Stimulated activated CD4-positive, alpha-beta T cell treated with anti-CD3 and anti-CD28 coated beads, Interleukin-2, amount 100 ng/mL, for 24 hours (primary cell): ENCODE measurements around the gene RILPL2.
A peak's percentile ranks its signal among the peaks of the same experiment; 100 is the strongest.
"Not testable (repeated sequence)": the region's sequence is repeated elsewhere in the genome, so short reads cannot be mapped to it uniquely, and the experiment has no call there.

Experiments used
- DNase-seq, 2 donors: peaks; one replicate each; pipeline ENCODE4 v3.0.0-alpha.2; 2020

The RILPL2 gene

DNA sequence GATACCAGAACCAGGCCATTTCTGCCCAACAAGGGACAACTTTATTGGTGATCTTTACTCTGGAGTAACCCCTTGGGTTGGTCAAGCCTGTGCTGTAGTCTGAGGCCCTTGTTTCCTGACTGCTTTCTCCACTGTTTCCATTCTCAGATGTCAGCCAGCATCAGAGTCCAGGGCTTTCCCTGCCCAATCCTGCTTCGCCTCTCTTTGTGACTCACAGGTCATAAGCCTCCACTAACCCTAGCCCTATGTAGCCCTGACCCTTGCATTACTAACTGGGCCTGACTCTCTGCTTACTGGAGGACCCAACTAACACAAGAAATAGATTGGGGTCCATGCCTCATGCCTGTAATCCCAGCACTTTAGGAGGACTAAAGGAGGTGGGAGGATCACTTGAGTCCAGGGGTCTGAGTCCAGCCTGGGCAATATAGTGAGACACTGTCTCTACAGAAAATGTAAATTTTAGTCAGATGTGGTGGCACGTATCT, 12.8 kb upstream of the RILPL2 start:
- DNase-seq: no peak

GRCh38 chr12:123446333-123446713, 9.8 kb upstream of the RILPL2 start:
- no peak for DNase-seq

DNA sequence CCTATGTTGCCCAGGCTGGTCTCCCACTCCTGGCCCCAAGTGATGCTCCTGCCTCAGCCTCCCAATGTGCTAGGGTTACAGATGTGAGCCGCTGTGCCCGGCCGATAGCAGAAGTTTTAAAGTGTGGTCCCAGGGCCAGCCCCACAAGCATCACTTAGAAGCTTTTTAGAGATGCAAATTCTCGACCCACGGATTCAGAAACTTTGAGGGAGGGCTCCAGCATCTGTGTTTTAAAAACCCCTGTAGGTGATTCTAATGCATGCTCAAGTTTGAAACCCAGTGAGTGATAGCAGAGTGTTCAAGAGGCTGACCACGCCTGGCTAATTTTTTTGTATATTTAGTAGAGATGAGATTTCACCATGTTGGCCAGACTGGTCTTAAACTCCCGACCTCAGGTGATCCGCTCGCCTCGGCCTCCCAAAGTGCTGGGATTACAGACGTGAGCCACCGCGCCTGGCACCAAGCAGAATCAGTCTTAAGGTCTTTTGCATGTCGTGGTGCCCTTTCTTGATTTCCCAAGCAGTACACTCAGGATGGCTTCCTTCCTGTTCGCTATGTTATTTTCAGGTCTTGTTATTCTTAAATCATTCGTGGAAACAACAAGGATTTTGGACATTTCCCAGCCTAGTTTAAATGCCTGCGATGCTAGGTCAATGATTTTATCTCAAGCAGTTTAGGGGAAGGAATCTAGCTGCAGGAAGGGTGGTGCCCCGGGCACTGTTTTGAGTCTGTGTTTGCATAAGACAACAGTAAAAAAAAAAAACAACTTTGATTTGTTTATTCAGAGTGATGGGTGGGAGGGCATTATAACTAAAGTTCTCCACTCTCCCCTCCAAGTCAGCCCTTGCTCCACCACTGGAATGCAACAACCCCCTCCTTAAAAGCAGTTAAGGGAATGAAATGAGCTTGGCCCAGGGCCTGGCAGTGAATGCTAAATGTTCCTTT, 9.2 kb upstream of the RILPL2 start:
- no peak for DNase-seq

DNA sequence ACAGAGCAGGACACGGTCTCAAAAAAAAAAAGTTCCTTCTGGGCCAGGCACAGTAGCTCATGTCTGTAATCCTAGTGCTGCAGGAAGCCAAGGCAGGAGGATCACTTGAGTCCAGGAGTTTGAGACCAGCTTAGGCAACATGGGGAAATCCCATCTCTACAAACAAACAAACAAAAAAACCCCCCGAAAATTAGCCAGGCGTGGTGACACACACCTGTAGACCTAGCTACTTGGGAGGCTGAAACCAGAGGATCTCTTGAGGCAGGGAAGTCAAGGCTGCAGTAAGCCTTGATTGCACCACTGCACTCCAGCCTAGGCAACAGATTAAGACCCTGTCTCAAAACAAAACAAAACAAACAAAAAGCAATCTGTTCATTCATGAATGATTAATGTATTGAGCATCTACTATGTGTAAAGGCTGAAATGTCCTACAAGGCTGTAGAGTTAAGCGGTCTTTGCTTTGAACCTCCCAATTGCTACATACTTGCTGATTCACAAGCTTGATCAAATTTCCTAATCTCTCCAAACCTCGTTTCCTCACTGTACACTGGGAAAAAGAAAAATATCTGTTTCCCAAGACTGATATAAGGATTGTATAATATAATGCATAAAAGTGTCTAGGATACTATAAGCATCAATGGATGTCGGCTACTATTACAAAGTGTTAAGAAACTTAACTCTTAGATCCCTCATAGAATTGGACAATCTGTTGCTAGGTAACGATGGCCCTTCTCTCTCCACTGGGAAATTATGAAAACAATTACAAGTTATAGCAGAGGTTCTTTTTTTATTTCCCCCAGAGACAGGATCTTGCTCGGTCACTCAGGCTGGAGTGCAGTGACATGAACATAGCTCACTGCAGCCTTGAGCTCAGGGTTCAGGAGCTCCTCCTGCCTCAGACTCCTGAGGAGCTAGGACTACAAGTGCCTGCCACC, 7.9 kb upstream of the RILPL2 start:
- DNase-seq: no peak

DNA sequence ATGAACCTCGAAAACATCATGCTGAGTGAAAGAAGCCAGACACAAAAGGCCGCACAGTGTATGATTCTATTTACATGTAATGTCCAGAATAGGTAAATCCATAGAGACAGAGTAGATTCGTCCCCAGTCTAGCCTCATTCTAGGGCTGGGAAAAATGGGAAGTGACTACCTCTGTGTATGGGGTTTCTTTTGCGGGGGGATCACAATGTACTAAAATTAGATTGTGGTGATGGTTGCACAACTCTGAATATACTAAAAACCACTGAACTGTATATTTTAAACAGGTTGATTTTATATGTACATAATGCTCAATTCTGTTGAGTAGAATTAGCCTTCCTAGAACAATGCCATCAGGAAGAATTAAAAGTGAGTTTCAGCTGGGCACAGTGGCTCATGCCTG, 6.3 kb upstream of the RILPL2 start:
- no peak for DNase-seq

GRCh38 chr12:123441523-123442164, 5.2 kb upstream of the RILPL2 start:
- no peak for DNase-seq

DNA sequence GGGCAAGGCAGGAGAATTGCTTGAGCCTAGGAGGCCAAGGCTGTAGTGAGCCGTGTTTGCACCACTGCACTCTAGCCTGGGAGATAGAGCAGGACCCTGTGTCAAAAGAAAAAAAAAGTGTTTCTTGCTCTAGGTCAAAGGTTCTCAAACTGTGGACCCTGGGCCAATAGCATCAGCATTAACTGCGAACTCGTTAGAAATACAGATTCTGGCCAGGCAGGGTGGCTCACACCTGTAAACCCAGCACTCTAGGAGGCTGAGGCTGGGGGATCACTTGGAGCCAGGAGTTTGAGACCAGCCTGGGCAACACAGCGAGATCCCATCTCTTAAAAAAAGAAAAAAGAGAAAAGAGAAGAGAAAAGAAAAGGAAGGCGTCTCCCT, 858 bp downstream of the RILPL2 start:
- no peak for DNase-seq

DNA sequence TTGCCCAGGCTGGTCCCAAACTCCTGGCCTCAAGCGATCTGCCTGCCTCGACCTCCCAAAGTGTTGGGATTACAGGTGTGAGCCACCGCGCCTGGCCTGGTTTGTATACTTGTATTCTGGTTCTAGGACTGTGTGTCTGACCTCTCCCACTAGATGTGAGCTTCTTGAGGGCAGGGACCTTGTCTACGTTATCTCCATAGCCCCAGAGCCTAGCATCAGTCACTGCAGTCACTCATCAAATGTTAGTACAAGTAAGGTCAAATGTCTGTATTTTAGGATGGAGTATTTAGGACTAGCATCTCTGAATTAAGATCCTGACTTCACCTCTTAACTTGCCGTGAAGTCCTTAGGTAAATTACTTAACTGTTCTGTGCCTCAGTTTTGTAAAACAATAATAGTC, 2.9 kb downstream of the RILPL2 start:
- DNase-seq: no peak

- DNase-seq: peak; percentile 32 to 50
Observed at GRCh38 chr12:123431951-123432817, 4.3 kb downstream of the RILPL2 start.

DNA sequence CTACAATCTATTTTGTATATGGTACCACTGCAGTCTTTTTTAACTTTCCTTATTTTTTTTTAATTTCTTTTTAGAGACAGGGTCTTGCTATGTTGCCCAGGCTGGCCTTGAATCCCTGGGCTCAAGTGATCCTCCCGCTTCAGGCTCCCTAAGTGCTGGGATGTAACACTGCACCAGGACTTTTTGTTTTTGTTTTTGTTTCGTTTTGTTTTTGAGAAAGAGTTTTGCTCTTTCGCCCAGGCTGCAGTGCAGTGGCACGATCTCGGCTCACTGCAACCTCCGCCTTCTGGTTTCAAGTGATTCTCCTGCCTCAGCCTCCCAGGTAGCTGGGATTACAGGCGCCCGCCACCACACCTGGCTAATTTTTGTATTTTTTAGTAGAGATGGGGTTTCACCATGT, 7.4 kb downstream of the RILPL2 start:
- DNase-seq: not testable (repeated sequence)

- no peak for DNase-seq
Observed at GRCh38 chr12:123428591-123428990, 7.9 kb downstream of the RILPL2 start.

DNA sequence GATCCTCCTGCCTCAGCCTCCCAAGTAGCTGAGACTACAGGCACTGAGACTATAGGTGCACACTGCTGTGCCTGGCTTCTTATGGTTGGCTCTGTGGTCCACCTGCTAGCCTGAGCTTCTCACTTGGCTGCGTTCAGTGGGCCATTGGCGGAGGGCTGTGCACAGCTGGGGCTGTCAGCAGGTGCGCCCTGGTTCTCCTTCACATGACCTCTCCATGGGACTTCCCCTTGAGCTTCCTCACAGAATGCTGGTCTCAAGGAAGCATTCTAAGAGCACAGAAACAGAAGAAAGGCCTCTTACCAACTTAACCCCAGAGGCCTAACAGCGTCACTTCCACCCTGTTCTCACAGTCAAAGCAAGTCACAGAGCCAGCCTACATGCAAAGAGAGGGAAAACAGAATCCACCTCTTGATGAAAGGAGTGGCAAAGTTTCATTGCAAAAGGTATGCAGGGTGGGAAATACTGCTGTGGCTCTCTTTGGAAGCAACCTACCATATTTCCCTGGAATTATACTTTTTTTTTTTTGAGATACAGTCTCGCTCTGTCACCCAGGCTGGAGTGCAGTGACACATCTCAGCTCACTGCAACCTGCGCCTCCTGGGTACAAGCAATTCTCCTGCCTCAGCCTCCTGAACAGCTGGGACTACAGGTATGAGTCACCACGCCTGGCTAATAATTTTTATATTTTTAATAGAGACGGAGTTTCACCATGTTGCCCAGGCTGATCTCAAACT, 9.3 kb downstream of the RILPL2 start:
- DNase-seq: peak in 1 of 2 donors; percentile 27

DNA sequence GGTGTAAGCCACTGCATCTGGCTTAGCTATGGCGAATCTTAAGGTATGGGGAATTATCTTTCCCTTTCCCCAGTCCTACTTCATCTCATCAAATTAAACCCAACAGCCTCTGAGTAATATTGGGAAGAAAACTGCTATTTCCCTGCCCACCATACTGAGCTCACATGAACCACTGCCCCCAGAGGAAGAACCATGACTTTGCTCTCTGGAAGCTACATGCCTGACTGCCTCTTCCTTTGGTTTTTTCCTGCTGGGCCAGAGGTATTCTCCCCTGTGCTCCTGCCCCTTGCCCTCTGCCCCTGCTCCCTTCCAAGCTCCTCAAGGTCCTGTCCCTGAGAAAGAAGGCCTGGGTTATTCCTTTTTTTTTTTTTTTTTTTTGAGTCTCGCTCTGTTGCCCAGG, 15.2 kb downstream of the RILPL2 start:
- no peak for DNase-seq

DNA sequence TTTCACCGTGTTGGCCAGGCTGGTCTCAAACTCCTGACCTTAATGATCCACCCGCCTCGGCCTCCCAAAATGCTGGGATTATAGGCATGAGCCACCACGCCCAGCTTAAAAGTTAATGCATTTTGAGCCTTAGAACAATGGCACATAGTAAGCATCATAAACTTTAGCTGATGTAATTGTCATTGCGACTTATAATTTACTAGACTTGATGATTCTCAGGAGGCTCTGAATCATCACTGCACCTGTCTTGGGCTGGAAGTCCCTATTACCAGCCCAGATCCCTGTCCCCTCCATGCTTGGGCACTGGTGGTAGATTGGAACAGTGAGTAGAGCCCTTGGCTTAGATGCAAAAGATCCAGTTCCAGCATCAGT, 26.5 kb downstream of the RILPL2 start:
- DNase-seq: no peak

DNA sequence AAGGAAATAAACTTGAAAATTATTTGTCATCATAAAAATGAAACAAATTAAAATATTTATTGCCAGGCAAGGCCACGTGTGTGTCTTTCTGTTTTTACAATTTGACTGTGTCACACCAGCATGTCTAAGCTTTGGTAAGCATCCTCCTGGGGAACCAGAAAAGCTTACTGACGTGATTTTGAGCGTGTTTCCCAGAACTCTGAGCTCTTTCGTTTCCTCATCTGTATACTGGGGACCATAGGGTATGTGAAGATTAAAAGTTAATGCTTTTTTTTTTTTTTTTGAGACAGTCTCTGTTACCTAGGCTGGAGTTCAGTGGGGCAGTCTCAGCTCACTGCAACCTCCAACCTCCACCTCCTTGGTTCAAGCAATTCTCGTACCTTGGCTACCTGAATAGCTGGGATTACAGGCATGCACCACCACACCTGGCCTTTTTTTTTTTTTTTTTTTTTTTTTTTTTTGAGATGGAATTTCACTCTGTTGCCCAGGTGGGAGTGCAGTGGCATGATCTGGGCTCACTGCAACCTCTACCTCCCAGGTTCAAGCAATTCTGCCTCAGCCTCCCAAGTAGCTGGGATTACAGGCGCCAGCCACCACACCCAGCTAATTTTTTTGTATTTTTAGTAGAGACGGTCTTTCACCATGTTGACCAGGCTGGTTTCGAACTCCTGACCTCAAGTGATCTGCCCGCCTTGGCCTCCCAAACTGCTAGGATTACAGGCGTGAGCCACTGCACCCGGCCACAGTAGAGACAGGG, 27.0 kb downstream of the RILPL2 start:
- DNase-seq: not testable (repeated sequence)

DNA sequence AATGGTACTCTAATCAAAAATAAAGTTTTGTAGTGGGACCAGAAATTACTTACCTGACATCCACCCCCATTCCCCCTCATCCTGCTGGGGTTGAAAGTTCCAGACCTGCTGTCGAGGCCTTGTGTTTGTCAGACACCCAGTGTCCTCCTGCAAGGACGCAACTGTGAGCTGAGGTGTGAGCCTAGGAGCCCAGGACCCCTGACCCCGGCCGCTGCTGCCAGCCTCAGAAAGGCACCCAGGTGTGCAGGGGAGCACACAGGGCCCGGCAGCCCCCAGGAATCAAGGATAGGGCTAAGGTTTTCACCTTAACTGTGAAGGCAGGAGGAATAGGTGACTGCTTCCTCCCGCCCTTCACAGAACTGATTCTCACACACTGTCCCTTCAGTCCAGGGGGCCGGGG, 27.9 kb downstream of the RILPL2 start:
- not testable (repeated sequence) for DNase-seq

GRCh38 chr12:123407934-123408333, 28.6 kb downstream of the RILPL2 start:
- not testable (repeated sequence) for DNase-seq

GRCh38 chr12:123407269-123407668, 29.2 kb downstream of the RILPL2 start:
- DNase-seq: not testable (repeated sequence)

DNA sequence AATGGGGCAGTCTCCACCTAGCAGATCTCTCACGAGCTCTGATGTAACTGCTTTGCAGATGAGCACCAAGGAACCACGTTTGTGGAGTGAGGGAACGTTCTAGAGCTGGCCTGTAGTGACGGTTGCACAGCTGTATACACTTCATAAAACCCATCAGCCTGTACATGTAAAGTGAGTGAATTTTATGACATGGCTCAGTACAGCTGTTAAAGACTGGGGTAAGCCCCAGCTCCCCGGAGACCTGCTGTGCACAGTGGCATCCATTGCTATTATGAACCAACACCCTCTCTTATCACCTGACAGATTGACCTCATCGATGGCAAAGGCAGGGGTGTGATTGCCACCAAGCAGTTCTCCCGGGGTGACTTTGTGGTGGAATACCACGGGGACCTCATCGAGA, 31.9 kb downstream of the RILPL2 start:
- no peak for DNase-seq
